Hepatocyte (in vitro differentiated cells): ENCODE results near the gene MREG.

Experiments used
- CTCF ChIP-seq: fragments of 200-600 bp; sonication (generic); IDR thresholded peaks from 2 replicates; pipeline ENCODE4 v1.5.1; 2016; ENCODE audit warnings: antibody characterized with exemption, mild to moderate bottlenecking; ENCODE audit not compliant: poor library complexity
- EZH2 ChIP-seq: fragments of 200-600 bp; sonication (generic); IDR thresholded peaks from 2 replicates; pipeline ENCODE4 v1.6.1; 2016; ENCODE audit warnings: antibody characterized with exemption, mild to moderate bottlenecking, borderline replicate concordance
- EZH2phosphoT487 ChIP-seq: fragments of 200-600 bp; sonication (generic); IDR thresholded peaks from one replicate; pipeline ENCODE4 v1.6.1; 2018; ENCODE audit warnings: antibody characterized with exemption, mild to moderate bottlenecking, low read depth, moderate library complexity; ENCODE audit not compliant: unreplicated experiment, severe bottlenecking

- TF ChIP-seq CTCF (no peak), EZH2 (no peak), EZH2phosphoT487 (no peak)
Observed at GRCh38 chr2:215946586-215946985, 66.8 kb downstream of the MREG start.
